HCT116 (cell line): Measurements from ENCODE around the gene VWC2. TPM values are rescaled to one million over a fixed set of nuclear protein-coding genes. Genes with fewer than 3 reads are reported as not detected.

Experiments
- ATAC-seq: fragments of 200-7000 bp; cut with Tn5 transposase; 2 replicates; pipeline ENCODE4 v1.9.1; 2020; ENCODE audit warnings: mild to moderate bottlenecking, moderate library complexity
- BruUV-seq: library from RNA; stranded (reverse); fragments of 400-500 nt; replicated peaks from 2 replicates; lab custom pipeline; 2021; lab: Mats Ljungman, UMichigan
- CTCF ChIA-PET: fragments of 300-600 bp; sonication (Branson Sonifier 250); formaldehyde crosslinking; loops from one replicate; lab custom pipeline; 2021; ENCODE audit warnings: antibody characterized with exemption; lab: Charles Lee
- POLR2A ChIA-PET: fragments of 300-600, 350-600 bp; sonication (Branson Sonifier 250); formaldehyde crosslinking; loops from one replicate; lab custom pipeline; 2021; ENCODE audit warnings: antibody characterized with exemption; lab: Charles Lee
- RAD21 ChIA-PET, 2 experiments: fragments of 300-600 bp; sonication (Branson Sonifier 250); formaldehyde crosslinking; loops; one replicate each; lab custom pipeline; 2023; ENCODE audit warnings: low total read pairs in 2 of 2; ENCODE audit not compliant: uncharacterized antibody in 2 of 2, unreplicated experiment in 2 of 2, low non-redundant PET in 1 of 2; lab: Charles Lee
- DNase-seq: peaks from one replicate; pipeline ENCODE4 v3.0.0-alpha.2; 2010; ENCODE audit warnings: low read depth, low spot score
- H2AFZ ChIP-seq: fragments of 200-600 bp; shearing (Covaris generic), sonication (generic); 2 replicates; pipeline ENCODE4 v1.6.1; 2017; ENCODE audit warnings: low read depth, mixed run types, mixed read lengths, antibody characterized with exemption, low read length; ENCODE audit not compliant: poor library complexity, severe bottlenecking
- H3K27ac ChIP-seq: 2 replicates; pipeline ENCODE4 v1.5.1; 2012; ENCODE audit warnings: low read depth, low read length
- H3K27me3 ChIP-seq: fragments of 200-600 bp; sonication (generic); 2 replicates; pipeline ENCODE4 v1.6.1; 2016; ENCODE audit warnings: mixed run types, low read length, mixed read lengths; ENCODE audit not compliant: insufficient read depth
- H3K36me3 ChIP-seq, 2 experiments: fragments of 200-500 bp in 1 of 2; fragments of 200-600 bp in 1 of 2; sonication (Bioruptor generic) in 1 of 2; sonication (generic) in 1 of 2; 2 replicates each; pipeline versions ENCODE4 v1.5.1 to v1.6.1; 2014 to 2016; ENCODE audit warnings: low read length in 2 of 2, inconsistent platforms in 1 of 2, mixed read lengths in 1 of 2, mixed run types in 1 of 2; ENCODE audit not compliant: insufficient read depth in 2 of 2, control insufficient read depth in 1 of 2
- H3K4me1 ChIP-seq, 2 experiments: fragments of 200-600 bp in 1 of 2; sonication (generic) in 1 of 2; 2 replicates each; pipeline versions ENCODE4 v1.5.1 to v1.6.1; 2012 to 2017; ENCODE audit warnings: low read length in 2 of 2, inconsistent platforms in 1 of 2, mild to moderate bottlenecking in 1 of 2, mixed read lengths in 1 of 2, mixed run types in 1 of 2, moderate library complexity in 1 of 2; ENCODE audit not compliant: insufficient read depth in 2 of 2, control insufficient read depth in 1 of 2
- H3K4me2 ChIP-seq: fragments of 200-600 bp; sonication (generic); 2 replicates; pipeline ENCODE4 v1.6.1; 2017; ENCODE audit warnings: mixed run types, low read length, mixed read lengths
- H3K4me3 ChIP-seq, 2 experiments: fragments of 200-600 bp in 1 of 2; sonication (generic) in 1 of 2; replicated peaks in 1 of 2; 2 replicates each; pipeline ENCODE4 v1.5.1; 2011 to 2016; ENCODE audit warnings: low read length in 2 of 2, control low read depth in 1 of 2, low read depth in 1 of 2, mild to moderate bottlenecking in 1 of 2, mixed read lengths in 1 of 2, mixed run types in 1 of 2
- H3K79me2 ChIP-seq: fragments of 200-600 bp; sonication (generic); 2 replicates; pipeline ENCODE4 v1.6.1; 2017; ENCODE audit warnings: mild to moderate bottlenecking, mixed run types, low read length, moderate library complexity, mixed read lengths; ENCODE audit not compliant: insufficient read depth
- H3K9ac ChIP-seq: fragments of 200-600 bp; sonication (generic); 2 replicates; pipeline ENCODE4 v1.6.1; 2016; ENCODE audit warnings: low read length, mixed read lengths
- H3K9me2 ChIP-seq: fragments of 200-600 bp; sonication (generic), shearing (Covaris generic); 2 replicates; pipeline ENCODE4 v1.6.1; 2017; ENCODE audit warnings: mixed run types, mild to moderate bottlenecking, moderate library complexity; ENCODE audit not compliant: insufficient read depth
- H3K9me3 ChIP-seq, 2 experiments: fragments of 200-500 bp in 1 of 2; fragments of 200-600 bp in 1 of 2; sonication (Bioruptor generic) in 1 of 2; sonication (generic) in 1 of 2; 2 replicates each; pipeline ENCODE4 v1.6.1; 2014 to 2017; ENCODE audit warnings: low read length in 2 of 2, mixed read lengths in 2 of 2, inconsistent platforms in 1 of 2, low read depth in 1 of 2, mild to moderate bottlenecking in 1 of 2, mixed run types in 1 of 2, moderate library complexity in 1 of 2; ENCODE audit not compliant: control insufficient read depth in 1 of 2, insufficient read depth in 1 of 2
- H4K20me1 ChIP-seq: fragments of 200-600 bp; sonication (generic), shearing (Covaris generic); 2 replicates; pipeline ENCODE4 v1.6.1; 2017; ENCODE audit warnings: mixed run types, mild to moderate bottlenecking, moderate library complexity; ENCODE audit not compliant: insufficient read depth
- CBX3 ChIP-seq: IDR thresholded peaks from 2 replicates; pipeline ENCODE4 v1.6.1; 2012; ENCODE audit warnings: low read depth
- CEBPB ChIP-seq: IDR thresholded peaks from 2 replicates; pipeline ENCODE4 v1.6.1; 2012; ENCODE audit warnings: low read depth
- ELF1 ChIP-seq: IDR thresholded peaks from 2 replicates; pipeline ENCODE4 v1.6.1; 2012; ENCODE audit warnings: low read depth, borderline replicate concordance
- EZH2 ChIP-seq: fragments of 200-600 bp; sonication (generic); IDR thresholded peaks from 2 replicates; pipeline ENCODE4 v1.6.1; 2017; ENCODE audit warnings: antibody characterized with exemption, mixed run types
- POLR2A ChIP-seq: IDR thresholded peaks from 2 replicates; pipeline ENCODE4 v1.7.0; 2011; ENCODE audit warnings: borderline replicate concordance; ENCODE audit not compliant: insufficient read depth, insufficient read length; ENCODE audit errors: extremely low read depth
- POLR2AphosphoS5 ChIP-seq: IDR thresholded peaks from 2 replicates; pipeline ENCODE4 v1.6.1; 2011; ENCODE audit warnings: mild to moderate bottlenecking, low read depth, low read length, moderate library complexity
- RAD21 ChIP-seq: IDR thresholded peaks from 2 replicates; pipeline ENCODE4 v1.6.1; 2012; ENCODE audit warnings: low read depth, mild to moderate bottlenecking
- SIN3A ChIP-seq: IDR thresholded peaks from 2 replicates; pipeline ENCODE4 v1.6.1; 2012; ENCODE audit warnings: low read depth
- SP1 ChIP-seq: IDR thresholded peaks from 2 replicates; pipeline ENCODE4 v1.6.1; 2012; ENCODE audit warnings: low read depth
- SRF ChIP-seq: IDR thresholded peaks from 2 replicates; pipeline ENCODE4 v1.6.1; 2012; ENCODE audit warnings: low read depth
- TCF7L2 ChIP-seq: IDR thresholded peaks from 2 replicates; pipeline ENCODE4 v1.7.0; 2011; ENCODE audit warnings: borderline replicate concordance, inconsistent platforms; ENCODE audit not compliant: insufficient read depth, insufficient read length; ENCODE audit errors: extremely low read depth
- YY1 ChIP-seq: IDR thresholded peaks from 2 replicates; pipeline ENCODE4 v1.6.1; 2011; ENCODE audit warnings: low read length, low read depth, moderate library complexity, mild to moderate bottlenecking; ENCODE audit not compliant: insufficient replicate concordance; ENCODE audit errors: extremely low read depth
- ZNF274 ChIP-seq: fragments of 200-500 bp; sonication (Bioruptor generic); IDR thresholded peaks from 2 replicates; pipeline ENCODE4 v1.6.1; 2014; ENCODE audit warnings: mild to moderate bottlenecking, low read depth, low read length, inconsistent platforms
- intact Hi-C: fragments of 100-400 bp; cut with micrococcal nuclease; formaldehyde crosslinking; loops from 2 replicates; pipeline ENCODE4 v1.10.0; 2022
- total RNA-seq: library from RNA; stranded (reverse); gene quantifications from one replicate; pipeline ENCODE4 v1.2.1, GENCODE V29; 2021; ENCODE audit not compliant: unreplicated experiment
- TF ChIP-seq, protein P1 (sequence below): IDR thresholded peaks from 2 replicates; pipeline ENCODE4 v1.6.1; 2012
- TF ChIP-seq, protein P2 (sequence below), 3 experiments: fragments of 200-600 bp in 1 of 3; sonication (generic) in 1 of 3; IDR thresholded peaks in 2 of 3; conservative IDR thresholded peaks in 1 of 3; 2 replicates each; pipeline ENCODE4 v1.5.1; 2012 to 2017; ENCODE audit warnings: low read depth in 2 of 3, low read length in 2 of 3, antibody characterized with exemption in 1 of 3, borderline replicate concordance in 1 of 3, control low read depth in 1 of 3, mild to moderate bottlenecking in 1 of 3, mixed read lengths in 1 of 3, mixed run types in 1 of 3, moderate library complexity in 1 of 3; ENCODE audit not compliant: insufficient read depth in 1 of 3

Gene VWC2
- total RNA-seq, 1 experiment from 2014 or later: not detected

DNA sequence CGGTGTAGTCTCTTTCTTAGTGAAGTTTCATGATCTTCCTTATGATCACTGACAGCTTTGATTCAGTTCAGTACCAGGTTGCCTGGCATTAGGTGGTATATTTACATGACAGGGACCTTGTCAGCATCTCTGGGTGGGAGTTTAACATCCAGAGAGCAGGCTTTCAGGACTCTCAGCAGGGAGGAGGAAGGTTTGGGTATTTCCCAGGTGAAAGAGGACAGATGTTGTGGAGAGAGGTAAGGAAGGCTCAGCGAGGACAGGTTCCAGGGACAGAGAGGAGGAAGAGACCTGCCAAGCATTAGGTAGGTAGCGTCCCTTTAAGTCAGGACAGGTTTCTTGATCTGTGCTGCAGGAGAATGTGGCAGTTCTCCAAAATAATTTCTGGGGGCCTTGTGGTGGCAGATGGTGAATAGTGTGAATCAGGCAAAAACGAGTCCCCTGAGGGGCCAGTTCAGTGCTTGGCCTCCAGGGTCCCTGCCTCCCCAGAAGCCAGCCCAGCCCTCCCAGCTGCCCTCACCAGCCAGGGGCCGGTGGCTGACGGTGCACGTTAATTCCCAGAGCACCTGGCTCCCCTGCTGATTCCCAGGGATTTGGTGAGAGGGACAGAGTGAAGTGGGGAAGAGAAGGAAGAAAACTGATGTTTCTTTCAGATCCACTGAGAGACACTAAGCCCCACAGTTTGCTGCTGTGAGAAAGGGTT lies 82.0 kb downstream of the VWC2 start:
- Histone ChIP-seq H3K9me2 (no peaks in the 10 kb centered on the region), H3K9me3 (no peaks in the 10 kb centered on the region; a peak in 1 of 4 replicates), H3K4me2 (no peak overlapping the region), H3K27me3 (no peaks in the 10 kb centered on the region), H3K9ac (no peak overlapping the region), H3K36me3 (no peaks in the 10 kb centered on the region), H3K4me1 (no peaks in the 10 kb centered on the region), H3K79me2 (no peaks in the 10 kb centered on the region), H3K4me3 (no peak overlapping the region), H4K20me1 (no peaks in the 10 kb centered on the region), H3K27ac (no peak overlapping the region), H2AFZ (no peak overlapping the region)
- TF ChIP-seq ZNF274 (no peak), POLR2AphosphoS5 (no peak), CBX3 (no peak), YY1 (no peak), SRF (no peak), CEBPB (no peak), EZH2 (no peak), ELF1 (no peak), SIN3A (no peak), RAD21 (no peak), POLR2A (no peak), TCF7L2 (no peak), SP1 (no peak)
- TF ChIP-seq, protein P1, sequence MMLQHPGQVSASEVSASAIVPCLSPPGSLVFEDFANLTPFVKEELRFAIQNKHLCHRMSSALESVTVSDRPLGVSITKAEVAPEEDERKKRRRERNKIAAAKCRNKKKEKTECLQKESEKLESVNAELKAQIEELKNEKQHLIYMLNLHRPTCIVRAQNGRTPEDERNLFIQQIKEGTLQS: no peak
- TF ChIP-seq, protein P2, sequence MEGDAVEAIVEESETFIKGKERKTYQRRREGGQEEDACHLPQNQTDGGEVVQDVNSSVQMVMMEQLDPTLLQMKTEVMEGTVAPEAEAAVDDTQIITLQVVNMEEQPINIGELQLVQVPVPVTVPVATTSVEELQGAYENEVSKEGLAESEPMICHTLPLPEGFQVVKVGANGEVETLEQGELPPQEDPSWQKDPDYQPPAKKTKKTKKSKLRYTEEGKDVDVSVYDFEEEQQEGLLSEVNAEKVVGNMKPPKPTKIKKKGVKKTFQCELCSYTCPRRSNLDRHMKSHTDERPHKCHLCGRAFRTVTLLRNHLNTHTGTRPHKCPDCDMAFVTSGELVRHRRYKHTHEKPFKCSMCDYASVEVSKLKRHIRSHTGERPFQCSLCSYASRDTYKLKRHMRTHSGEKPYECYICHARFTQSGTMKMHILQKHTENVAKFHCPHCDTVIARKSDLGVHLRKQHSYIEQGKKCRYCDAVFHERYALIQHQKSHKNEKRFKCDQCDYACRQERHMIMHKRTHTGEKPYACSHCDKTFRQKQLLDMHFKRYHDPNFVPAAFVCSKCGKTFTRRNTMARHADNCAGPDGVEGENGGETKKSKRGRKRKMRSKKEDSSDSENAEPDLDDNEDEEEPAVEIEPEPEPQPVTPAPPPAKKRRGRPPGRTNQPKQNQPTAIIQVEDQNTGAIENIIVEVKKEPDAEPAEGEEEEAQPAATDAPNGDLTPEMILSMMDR (IDR thresholded peaks at IDR 0.05 in 2 of 3, conservative IDR thresholded peaks at IDR 0.05 in 1 of 3; ENCODE audit: borderline replicate concordance in 1 of 3, insufficient read depth in 1 of 3, low read depth in 2 of 3, low read length in 2 of 3): no peak
- intact Hi-C loops: loop anchor here (10.0 kb wide), 1 partner anchor 1911 kb away; the partner anchor contains the start of gene PKD1L1
- ChIA-PET POLR2A (no interaction called here), RAD21 (no interaction called here), CTCF (no interaction called here)
- BruUV-seq: no TSS peak
- DNase-seq (no peak), ATAC-seq (no peak)
